GM19395 (cell line): ENCODE results near the gene PCSK2.
"Not testable (repeated sequence)": the region's sequence is repeated elsewhere in the genome, so short reads cannot be mapped to it uniquely, and the experiment has no call there.

Experiments used
- ATAC-seq: cut with Tn5 transposase; IDR thresholded peaks from one replicate; pipeline ENCODE4 v1.9.1; 2021; ENCODE audit warnings: mild to moderate bottlenecking, moderate library complexity; ENCODE audit not compliant: unreplicated experiment

The PCSK2 gene, protein sequence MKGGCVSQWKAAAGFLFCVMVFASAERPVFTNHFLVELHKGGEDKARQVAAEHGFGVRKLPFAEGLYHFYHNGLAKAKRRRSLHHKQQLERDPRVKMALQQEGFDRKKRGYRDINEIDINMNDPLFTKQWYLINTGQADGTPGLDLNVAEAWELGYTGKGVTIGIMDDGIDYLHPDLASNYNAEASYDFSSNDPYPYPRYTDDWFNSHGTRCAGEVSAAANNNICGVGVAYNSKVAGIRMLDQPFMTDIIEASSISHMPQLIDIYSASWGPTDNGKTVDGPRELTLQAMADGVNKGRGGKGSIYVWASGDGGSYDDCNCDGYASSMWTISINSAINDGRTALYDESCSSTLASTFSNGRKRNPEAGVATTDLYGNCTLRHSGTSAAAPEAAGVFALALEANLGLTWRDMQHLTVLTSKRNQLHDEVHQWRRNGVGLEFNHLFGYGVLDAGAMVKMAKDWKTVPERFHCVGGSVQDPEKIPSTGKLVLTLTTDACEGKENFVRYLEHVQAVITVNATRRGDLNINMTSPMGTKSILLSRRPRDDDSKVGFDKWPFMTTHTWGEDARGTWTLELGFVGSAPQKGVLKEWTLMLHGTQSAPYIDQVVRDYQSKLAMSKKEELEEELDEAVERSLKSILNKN

DNA sequence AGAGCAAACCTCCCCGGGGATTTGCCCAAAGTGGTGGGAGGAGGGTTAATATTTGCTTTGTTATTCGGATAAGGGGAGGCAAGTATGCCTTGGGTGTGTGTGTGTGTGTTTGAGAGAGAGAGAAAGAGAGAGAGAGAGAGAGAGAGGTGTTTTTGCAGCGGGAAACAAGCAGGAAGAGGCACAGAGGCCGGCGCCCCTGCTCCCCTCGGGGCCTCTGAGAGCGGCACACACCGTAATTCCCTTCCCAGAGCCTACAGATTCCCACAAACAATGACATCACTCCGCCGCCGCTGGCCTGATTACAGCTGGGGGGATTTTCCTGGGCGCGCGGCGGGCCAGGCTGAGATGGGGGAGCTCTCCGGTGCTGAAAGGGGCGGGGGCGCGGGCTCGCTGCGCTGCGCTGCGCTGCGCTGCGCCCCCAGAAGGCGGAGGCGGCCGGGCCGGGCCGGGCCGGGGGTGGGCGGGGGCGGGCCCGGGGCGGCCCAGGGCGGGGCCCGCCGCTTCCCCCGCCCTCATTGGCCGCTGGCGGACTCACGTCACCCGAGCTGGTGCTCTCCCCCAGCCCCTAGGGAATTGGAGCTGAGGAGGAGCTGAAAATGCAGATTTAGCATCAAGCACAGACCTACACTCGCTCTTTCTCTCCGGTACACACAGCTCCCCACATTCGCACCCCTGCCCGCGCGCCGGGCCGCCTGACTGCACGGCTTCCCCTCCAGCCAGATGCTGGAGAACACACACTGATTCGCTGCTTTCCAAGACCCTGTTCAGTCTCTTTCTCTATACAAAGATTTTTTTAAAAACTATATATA, at the start of gene PCSK2:
PCSK2 (plus strand) TSS at position 631 of the 809 bp plus-strand sequence. CDS start 266 bp downstream, outside the sequence.
- no peak for ATAC-seq

DNA sequence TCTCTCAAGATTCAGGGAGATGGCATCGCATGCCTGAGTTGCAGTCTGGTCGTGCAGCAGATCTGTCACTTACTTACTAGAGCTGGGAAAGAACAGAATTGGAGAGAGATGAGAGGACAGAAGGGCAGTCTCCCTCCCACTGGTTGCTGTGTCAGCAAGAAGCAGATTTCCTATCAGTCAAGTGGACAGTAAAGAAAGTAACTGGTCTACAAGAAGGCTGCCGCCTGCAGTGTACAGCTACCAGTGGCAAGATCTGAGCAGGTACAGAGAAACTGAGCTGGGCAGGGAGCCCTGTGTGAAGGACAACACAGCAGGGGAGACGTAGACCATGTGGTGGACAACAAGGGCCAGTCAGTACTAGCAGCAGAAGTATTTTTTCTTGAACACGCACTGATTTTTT, 49.5 kb upstream of the PCSK2 start:
- no peak for ATAC-seq

DNA sequence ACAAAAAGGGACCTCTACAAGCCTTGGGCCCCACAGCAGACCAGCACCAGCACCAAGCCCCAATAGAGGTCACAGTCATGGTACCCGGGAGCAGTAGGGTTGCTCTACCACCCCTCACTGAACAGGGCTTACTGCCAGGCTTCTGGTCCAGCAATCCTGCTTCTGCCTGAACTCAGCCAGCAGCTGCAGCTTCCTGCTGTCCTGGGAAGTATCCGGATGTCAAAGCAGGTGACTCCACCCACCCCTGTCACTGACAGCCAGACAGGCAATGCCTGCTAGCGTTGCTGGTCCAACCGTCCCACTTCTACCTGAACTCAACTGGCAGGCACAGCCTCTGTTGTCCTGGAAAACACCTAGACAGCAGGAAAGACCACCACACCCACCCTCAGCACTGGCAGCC, 47.0 kb upstream of the PCSK2 start:
- ATAC-seq, result no peak

DNA sequence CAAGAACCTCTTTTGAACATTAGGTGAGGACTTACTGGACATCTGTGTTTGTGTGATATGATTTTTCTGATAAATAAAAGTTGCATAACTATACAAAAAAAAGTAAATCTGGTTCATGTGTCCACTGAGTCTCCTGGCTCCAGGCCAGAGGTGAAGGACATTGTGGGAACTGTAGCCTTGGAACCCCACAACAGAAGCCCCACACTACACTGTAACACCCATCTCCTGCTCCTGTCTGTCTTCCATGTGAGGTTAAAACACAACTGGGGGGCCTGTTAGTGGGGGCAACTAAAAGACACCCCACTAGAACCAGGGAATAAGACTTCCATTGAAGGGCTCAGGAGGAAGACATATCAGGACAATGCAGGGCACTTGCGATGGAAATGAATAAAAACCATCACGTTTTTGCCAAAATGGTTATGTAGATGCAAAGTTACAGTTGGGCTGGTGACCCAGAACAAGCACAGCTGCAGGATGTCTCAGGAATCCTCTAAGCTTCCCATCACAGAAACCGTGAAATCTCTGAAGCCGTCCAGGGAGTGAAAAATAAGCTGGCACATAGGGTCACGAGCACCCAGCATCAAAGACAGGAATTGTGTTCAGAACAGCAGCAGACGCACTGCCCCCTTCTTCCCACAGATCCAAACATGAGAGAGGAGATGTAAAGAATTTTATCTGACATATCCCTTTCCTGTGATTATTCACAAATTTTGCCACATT, 36.7 kb upstream of the PCSK2 start:
- no peak for ATAC-seq

DNA sequence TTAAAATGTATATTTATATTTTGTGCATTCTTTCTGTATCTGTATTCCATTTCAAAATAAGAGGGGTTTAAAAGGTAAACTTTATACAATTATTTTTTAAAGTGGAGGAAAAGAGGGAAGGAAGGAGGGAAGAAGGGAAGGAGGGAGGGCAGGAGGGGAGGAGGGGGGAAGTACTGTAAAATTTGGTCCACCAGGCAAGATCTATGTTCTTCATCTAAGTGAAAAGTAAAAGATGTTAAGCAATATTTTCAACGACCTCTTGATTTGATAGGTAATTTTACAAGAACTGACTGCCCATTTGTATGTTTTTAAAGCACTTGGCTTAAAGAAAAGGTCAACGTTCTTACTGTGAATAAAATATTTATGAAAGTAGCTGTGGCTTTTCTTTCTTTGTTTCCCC, 29.8 kb upstream of the PCSK2 start:
- no peak for ATAC-seq

DNA sequence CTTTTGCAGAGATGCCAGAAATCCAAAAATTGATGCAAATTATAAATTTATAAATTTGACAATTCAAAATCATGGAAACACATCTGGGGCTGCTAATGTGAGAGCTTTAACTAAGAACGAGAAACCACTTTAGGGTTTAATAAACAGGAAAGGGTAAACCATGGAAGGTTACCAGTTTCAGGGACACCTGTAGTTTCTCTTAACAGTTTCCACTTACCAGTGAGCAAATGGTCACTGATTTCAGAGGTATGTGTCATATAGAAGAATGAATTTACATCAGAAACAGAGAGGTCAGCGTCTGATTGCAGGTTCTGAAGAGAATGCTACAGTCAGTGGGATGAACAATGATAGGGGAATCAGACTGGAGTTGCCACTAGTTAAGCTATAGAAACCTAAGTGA, 24.8 kb upstream of the PCSK2 start:
- no peak for ATAC-seq

DNA sequence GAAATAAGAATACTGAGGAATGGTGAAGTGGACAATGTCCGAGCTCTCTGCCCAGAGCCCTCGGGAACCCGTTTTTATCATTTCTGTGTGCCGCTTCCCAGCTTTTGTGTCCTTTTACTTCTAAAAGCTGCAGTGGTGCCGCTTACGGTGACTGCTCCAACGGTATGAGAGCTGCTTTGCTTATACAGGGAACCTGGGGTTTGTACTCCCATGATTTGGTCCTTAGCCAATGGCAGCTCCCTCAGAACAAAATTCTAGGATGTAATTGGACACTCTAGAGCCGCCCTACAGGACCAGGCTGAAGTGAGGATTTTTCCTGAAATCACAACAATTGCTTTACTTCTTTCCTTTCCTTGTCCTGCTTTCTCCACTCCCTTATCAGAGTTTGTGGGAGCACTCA, 24.2 kb upstream of the PCSK2 start:
- no peak for ATAC-seq

DNA sequence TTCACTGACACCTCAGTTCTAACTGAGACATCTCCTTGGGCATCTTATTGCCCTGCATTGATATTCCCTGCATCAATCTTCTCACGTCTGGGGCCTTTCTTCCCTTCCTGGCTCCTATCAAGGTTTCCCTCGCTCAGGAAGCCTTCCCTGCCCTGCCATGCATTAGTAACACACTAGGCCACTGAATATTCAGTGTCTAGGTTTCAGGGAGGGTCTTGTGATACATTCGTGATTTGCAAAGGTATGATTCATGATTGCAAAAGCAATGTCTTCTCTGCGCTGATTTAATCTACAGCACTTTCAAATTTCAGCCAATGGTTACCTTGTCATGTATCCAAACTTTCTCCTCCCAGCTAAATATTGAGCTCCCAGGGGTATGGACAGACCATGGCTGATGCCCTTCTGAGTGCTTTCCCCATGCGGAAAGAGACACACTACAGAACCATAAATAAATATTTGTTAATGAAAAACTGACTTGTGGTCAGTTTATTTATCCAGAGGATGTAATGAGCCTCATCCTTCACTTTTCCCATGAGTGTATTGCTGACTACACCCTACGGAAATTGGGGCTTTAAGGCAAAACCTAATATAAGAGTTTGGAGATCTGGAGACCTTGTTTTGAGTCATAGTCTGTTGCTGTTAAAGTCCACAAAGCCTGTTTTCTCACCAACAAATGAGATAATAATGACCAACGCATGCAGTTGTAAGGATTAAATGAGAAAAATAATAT, 21.6 kb upstream of the PCSK2 start:
- ATAC-seq, result no peak

DNA sequence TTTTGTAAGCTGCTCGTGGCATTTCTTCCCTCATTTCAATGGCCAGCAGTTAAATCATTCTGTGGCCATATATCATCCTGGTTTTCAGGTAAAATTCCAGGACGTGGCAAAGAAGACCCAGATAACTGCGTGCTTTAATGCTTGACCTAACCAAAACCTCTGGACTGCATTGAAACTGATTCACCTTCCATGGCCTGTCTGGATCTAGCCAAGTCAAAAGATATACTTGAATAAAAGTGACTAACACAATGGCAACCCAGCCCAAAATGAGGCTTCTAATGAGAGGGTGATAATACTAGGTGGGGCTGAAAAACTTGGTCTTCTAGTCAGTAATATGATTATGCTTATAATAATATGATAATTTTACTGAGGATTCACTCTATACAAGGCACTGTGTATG, 16.5 kb upstream of the PCSK2 start:
- ATAC-seq, result no peak

DNA sequence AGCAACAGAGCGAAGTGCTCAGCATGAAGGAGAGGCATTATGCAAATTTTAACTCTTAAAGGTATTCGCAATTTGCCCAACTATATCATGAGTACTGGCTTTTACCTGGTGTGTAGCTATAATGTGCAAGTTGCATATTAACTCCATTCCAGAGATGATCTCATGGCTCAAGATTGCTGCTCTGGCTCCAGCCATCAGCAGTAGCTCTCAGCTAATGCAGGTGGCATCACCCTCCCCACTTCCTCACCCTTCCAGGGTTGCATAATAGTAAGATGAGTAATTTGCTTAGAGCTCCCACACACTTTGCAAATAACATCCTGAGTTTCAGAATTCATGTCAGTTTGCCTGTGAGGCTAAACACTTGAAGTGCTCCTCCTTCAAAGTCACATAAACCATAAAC, 15.9 kb upstream of the PCSK2 start:
- ATAC-seq, result no peak

DNA sequence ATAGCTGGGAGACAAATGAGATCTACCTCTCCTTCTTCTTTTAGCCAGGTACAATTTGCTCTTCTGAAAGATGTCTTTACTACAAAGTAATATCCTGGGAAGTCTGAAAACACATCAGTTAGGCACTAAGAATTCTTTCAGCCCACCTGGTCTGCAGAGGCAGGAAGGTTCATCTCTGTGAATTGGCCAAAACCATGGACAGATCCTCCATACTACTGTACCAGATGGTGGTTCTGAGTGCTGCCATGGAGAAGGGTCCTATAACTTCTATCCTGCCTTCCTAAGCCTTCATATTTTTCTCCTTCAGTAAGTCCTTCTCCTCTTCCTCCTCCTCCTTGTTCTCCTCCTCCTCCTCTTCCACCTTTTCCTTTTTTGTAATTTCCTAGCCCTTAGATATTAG, 11.7 kb upstream of the PCSK2 start:
- ATAC-seq, result no peak

DNA sequence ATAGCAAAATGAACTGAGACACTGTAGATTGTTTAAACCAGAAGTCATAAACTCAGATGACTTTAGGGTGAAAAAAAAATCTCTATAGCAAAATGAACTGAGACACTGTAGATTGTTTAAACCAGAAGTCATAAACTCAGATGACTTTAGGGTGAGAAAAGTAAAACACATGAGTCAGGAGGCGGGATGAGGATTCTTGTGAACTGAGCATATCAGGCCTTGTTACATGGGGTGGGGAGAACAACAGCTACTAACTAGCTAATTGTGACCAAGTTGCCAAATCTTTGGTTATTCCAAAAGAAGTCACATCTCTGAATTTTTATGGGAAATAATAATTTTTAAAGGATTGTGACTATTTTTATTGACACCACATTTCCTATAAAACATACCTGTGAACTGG, 7.0 kb upstream of the PCSK2 start:
- not testable (repeated sequence) for ATAC-seq

DNA sequence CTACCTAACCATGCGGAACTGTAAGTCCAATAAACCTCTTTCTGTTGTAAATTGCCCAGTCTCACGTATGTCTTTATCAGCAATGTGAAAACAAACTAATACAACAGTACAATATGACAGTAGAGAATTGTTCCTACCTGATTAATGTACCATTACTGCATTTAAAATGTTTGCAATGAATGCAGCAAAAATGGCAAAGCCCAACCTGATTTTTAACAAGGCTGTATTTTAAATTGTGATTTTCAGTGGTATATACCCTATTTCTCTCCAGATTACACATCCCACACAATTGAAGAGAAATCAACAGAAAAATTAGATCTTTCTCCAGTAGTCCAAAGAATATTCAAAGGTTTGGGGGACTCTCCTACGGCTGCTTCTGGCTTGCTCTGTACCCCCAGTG, 3.3 kb upstream of the PCSK2 start:
- ATAC-seq, result no peak

DNA sequence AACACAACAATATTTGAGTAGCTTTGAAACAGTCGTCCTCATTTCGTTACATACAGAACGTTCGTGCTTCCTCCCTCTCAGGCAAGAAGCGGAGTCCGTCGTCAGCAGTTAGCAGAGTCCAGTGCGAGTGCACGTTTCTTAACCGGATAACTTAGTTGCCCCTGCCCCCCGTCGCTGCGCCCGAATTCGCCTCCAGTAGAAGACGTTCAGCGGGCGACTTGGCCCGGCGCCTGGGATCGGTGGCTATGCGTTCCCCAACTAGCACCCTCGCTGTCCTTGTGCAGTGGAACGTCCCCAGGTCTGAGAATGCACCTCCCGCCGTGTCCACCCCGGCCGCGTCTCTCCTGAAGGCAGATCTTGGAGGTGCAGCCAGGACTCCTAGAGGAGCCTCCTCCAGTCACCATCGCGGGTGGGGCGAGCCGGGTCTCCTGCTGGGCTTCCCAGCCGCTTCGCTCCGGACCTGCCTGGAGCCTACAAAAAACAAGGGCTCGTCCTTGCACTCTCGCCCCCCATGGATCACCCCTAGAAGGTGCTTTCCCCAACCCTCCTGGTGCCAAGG, 910 bp upstream of the PCSK2 start:
- no peak for ATAC-seq

DNA sequence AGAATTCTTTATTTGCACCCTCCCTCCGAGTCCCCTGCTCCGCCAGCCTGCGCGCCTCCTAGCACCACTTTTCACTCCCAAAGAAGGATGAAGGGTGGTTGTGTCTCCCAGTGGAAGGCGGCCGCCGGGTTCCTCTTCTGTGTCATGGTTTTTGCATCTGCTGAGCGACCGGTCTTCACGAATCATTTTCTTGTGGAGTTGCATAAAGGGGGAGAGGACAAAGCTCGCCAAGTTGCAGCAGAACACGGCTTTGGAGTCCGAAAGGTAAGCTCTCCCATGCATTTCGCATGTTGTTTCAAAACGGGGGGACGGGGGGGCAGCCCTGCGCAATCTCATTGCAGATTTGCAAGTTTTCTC, 357 bp downstream of the PCSK2 start:
- no peak for ATAC-seq

DNA sequence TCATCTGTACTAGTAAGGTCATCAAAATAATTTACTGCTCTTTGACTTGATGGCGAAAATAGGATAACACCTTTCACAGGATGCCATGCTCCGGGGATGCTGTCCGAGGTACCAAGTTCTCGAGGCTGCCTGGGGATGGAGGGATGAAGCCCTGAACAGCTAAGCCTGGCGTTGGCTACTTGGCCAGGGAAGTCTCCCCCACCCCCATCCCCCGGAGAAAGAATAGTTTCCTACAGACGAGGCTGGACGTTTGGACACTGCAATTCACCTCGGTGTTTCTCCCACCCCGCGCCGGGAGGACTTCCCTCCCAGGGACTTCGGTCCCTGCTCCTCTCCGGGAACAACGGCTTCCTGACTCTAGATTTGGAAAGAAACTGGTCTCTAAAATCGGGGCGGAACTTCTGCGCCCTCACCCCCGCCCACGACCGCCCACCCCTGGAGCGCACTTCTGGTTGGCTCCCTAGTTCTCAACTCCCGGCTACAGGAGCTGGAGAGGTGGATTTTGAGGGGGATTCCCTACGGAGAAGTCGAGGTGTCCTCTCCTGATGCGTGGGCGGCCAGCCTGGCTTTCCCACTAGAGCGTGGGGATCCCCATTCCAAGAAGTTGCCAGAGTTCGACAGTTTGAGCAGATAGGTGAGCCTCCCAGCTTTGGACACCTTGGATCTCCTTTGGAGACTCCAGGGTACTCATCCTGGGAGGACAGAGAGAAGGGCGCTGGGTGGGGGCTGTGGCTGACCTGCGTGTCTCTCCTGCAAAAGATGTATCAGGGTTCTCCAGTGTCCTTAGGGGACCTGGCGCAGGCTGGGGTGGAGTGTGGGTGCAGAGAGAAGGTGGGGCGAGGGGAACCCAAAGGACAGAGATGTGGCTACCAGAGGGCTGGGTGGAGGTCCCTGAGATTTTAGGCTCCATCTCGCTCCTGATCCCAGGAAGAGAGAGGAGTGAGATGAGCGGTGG, 1.1 kb downstream of the PCSK2 start:
- no peak for ATAC-seq

DNA sequence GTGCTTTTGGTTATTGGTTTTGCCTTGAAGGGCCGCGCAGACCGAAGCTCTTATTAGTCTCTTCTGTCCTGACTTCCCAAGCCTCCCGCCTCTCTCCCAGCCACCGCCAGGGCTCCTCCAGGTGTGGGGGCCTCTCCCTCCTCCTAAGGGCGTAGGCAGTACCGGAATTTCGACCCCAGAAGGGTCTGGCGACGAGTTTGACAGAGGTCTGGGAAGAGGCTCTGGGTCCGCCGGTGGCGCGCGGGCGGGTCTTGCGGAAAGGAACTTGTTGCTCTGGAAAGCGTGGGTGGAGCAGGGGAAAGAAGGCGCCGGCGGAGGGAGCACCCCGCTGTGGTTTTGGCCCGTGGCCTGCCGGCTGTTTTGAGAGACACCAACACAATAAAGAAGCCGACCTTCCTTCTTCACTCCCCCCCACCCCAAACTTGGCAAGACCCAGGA, 1.8 kb downstream of the PCSK2 start:
- no peak for ATAC-seq

DNA sequence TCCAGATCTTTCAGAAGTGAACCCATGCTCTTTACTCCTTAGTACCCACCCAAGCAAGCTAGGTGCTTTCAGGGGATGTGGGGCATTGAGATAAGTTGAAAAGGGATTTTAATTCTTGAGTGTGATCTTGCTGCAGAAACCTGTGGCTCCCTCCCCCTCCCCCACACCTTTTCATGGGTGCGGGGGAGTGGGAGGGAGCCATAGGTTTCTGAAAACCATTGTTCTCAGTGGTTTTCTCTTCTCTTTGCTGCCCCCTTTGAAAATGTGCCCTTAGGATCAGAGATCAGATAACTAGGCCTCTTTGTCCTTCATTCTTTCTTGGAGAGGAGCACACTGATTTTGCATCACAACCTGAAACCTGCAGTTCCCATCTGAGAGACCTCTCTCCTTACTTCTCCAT, 2.4 kb downstream of the PCSK2 start:
- ATAC-seq, result no peak

DNA sequence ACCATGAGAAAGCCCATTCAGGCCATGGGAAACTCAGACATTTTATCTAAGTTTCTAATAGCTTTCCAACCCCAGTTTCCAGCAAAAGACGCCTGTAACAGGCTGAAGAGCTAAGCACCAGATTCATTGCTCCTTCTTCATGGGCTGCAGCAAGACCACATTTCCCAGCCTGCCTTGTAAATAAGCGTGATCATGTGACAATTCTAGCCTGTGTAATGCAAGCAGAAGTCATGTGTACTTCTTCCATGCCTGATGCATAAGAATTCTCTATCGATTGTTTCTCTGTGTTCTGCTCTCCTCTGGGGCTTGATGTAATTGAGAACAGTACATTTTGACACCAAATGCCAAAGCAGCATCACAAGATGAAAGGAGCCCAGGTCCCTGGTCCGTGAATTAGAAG, 6.8 kb downstream of the PCSK2 start:
- ATAC-seq, result no peak
